ENCODE data around the gene FEZF2.

The FEZF2 gene

GRCh38 chr3:62373215-62373614 lies at the start of gene FEZF2:
FEZF2 (minus strand) TSS chr3:62373550; CDS start chr3:62372868, 682 bp downstream.
- no peak for DNase-seq

GRCh38 chr3:62421207-62421606 lies 47.9 kb upstream of the FEZF2 start:
- DNase-seq = peak; percentile 30

GRCh38 chr3:62416144-62416543 lies 42.8 kb upstream of the FEZF2 start:
- no peak for DNase-seq

- no peak for DNase-seq
Observed at GRCh38 chr3:62415312-62415801, 42.0 kb upstream of the FEZF2 start.

- no peak for DNase-seq
Observed at GRCh38 chr3:62414786-62415185, 41.4 kb upstream of the FEZF2 start.

- no peak for DNase-seq
Observed at GRCh38 chr3:62413687-62414086, 40.3 kb upstream of the FEZF2 start.

GRCh38 chr3:62406945-62407344 lies 33.6 kb upstream of the FEZF2 start:
- DNase-seq = no peak

GRCh38 chr3:62405566-62405965 lies 32.2 kb upstream of the FEZF2 start:
- DNase-seq = no peak

- no peak for DNase-seq
Observed at GRCh38 chr3:62405135-62405534, 31.8 kb upstream of the FEZF2 start.

GRCh38 chr3:62404321-62404720 lies 31.0 kb upstream of the FEZF2 start:
- no peak for DNase-seq

- no peak for DNase-seq
Observed at GRCh38 chr3:62403765-62404164, 30.4 kb upstream of the FEZF2 start.

GRCh38 chr3:62392626-62393292 lies 19.4 kb upstream of the FEZF2 start:
- no peak for DNase-seq

GRCh38 chr3:62387251-62387650 lies 13.9 kb upstream of the FEZF2 start:
- no peak for DNase-seq

- DNase-seq = no peak
Observed at GRCh38 chr3:62379321-62379798, 6.0 kb upstream of the FEZF2 start.

- DNase-seq = no peak
Observed at GRCh38 chr3:62378921-62379320, 5.6 kb upstream of the FEZF2 start.

- DNase-seq = no peak
Observed at GRCh38 chr3:62378311-62378789, 5.0 kb upstream of the FEZF2 start.

GRCh38 chr3:62376906-62377877 lies 3.8 kb upstream of the FEZF2 start:
- no peak for DNase-seq

GRCh38 chr3:62376454-62376720 lies 3.0 kb upstream of the FEZF2 start:
- DNase-seq = no peak

- DNase-seq = no peak
Observed at GRCh38 chr3:62375655-62376453, 2.5 kb upstream of the FEZF2 start.

- no peak for DNase-seq
Observed at GRCh38 chr3:62374341-62375218, 1.2 kb upstream of the FEZF2 start.

GRCh38 chr3:62373714-62374333 lies 474 bp upstream of the FEZF2 start:
- no peak for DNase-seq
